T-helper 1 cell (primary cell): ENCODE measurements around the gene PAPSS2.
"Not testable (repeated sequence)": the region's sequence is repeated elsewhere in the genome, so short reads cannot be mapped to it uniquely, and the experiment has no call there.

ENCODE experiments used
- DNase-seq, 5 donors: peaks; one replicate each; pipeline ENCODE4 v3.0.0-alpha.2; 2012 to 2020

PAPSS2 gene

GRCh38 chr10:87706731-87707130 lies 47.1 kb downstream of the PAPSS2 start:
- no peak for DNase-seq

- DNase-seq, result no peak
Measured at GRCh38 chr10:87707254-87707653, 47.6 kb downstream of the PAPSS2 start.

GRCh38 chr10:87712913-87713616 lies 53.4 kb downstream of the PAPSS2 start:
- DNase-seq, result no peak

- DNase-seq, result no peak
Measured at GRCh38 chr10:87713707-87714106, 54.0 kb downstream of the PAPSS2 start.

- no peak for DNase-seq
Measured at GRCh38 chr10:87715552-87716347, 56.1 kb downstream of the PAPSS2 start.

- no peak for DNase-seq
Measured at GRCh38 chr10:87716348-87716670, 56.6 kb downstream of the PAPSS2 start.

GRCh38 chr10:87720665-87721064 lies 61.0 kb downstream of the PAPSS2 start:
- DNase-seq, result no peak

- no peak for DNase-seq
Measured at GRCh38 chr10:87721781-87722180, 62.1 kb downstream of the PAPSS2 start.

GRCh38 chr10:87722716-87723115 lies 63.0 kb downstream of the PAPSS2 start:
- no peak for DNase-seq

GRCh38 chr10:87723500-87723899 lies 63.8 kb downstream of the PAPSS2 start:
- DNase-seq, result no peak

GRCh38 chr10:87724789-87725188 lies 65.1 kb downstream of the PAPSS2 start:
- no peak for DNase-seq

GRCh38 chr10:87729940-87730339 lies 70.3 kb downstream of the PAPSS2 start:
- DNase-seq, result no peak

GRCh38 chr10:87733081-87733480 lies 73.4 kb downstream of the PAPSS2 start:
- DNase-seq, result no peak

GRCh38 chr10:87734987-87735827 lies 75.5 kb downstream of the PAPSS2 start:
- peak in 1 of 5 donors; percentile 8 for DNase-seq

GRCh38 chr10:87738253-87738652 lies 78.6 kb downstream of the PAPSS2 start:
- DNase-seq, result not testable (repeated sequence)

GRCh38 chr10:87739703-87740102 lies 80.0 kb downstream of the PAPSS2 start:
- DNase-seq, result no peak

- DNase-seq, result no peak
Measured at GRCh38 chr10:87740254-87740655, 80.6 kb downstream of the PAPSS2 start.

- not testable (repeated sequence) for DNase-seq
Measured at GRCh38 chr10:87742992-87743610, 83.4 kb downstream of the PAPSS2 start.

GRCh38 chr10:87744606-87745005 lies 84.9 kb downstream of the PAPSS2 start:
- DNase-seq, result no peak

GRCh38 chr10:87746911-87747310 lies 87.2 kb downstream of the PAPSS2 start:
- no peak for DNase-seq

GRCh38 chr10:87748244-87748643 lies 88.6 kb downstream of the PAPSS2 start:
- DNase-seq, result not testable (repeated sequence)

- DNase-seq, result no peak
Measured at GRCh38 chr10:87750001-87750671, 90.5 kb downstream of the PAPSS2 start.
